Testis (tissue), 2 donors: ENCODE measurements around the gene FAM107B.

Experiments used
- POLR2A ChIP-seq: fragments of 450-650 bp; IDR thresholded peaks from one replicate; pipeline ENCODE4 v1.6.1; 2017; ENCODE audit warnings: antibody characterized with exemption, mild to moderate bottlenecking, moderate library complexity
- TF ChIP-seq, protein P1 (sequence below), 3 experiments: fragments of 450-650 bp in 2 of 3; fragments of 200-600 bp in 1 of 3; sonication (generic) in 1 of 3; IDR thresholded peaks; one replicate each; pipeline ENCODE4 v1.5.1; 2016 to 2019; ENCODE audit warnings: antibody characterized with exemption in 3 of 3, mild to moderate bottlenecking in 2 of 3, moderate library complexity in 1 of 3

DNA sequence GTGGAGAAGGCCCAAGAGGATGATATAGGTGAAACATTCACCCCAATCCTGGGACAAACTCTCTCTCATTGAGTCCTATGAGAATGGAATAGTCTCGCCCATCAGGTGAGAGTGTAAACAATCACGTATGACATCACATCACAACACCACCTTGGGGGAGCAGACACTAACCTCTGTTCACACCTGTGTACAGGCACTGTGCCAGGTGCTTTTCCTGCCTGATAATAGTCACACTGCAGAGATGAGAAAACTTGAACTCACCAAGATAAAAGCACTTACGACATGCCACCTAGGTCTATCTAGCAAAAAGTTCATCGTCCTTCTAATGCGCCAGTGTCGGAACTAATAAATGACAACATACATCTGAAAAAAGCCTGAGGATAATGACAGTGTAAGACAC lies 187.8 kb downstream of the FAM107B start:
- TF ChIP-seq, protein P1, sequence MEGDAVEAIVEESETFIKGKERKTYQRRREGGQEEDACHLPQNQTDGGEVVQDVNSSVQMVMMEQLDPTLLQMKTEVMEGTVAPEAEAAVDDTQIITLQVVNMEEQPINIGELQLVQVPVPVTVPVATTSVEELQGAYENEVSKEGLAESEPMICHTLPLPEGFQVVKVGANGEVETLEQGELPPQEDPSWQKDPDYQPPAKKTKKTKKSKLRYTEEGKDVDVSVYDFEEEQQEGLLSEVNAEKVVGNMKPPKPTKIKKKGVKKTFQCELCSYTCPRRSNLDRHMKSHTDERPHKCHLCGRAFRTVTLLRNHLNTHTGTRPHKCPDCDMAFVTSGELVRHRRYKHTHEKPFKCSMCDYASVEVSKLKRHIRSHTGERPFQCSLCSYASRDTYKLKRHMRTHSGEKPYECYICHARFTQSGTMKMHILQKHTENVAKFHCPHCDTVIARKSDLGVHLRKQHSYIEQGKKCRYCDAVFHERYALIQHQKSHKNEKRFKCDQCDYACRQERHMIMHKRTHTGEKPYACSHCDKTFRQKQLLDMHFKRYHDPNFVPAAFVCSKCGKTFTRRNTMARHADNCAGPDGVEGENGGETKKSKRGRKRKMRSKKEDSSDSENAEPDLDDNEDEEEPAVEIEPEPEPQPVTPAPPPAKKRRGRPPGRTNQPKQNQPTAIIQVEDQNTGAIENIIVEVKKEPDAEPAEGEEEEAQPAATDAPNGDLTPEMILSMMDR (IDR thresholded peaks at IDR 0.05) = no peak
- TF ChIP-seq POLR2A = no peak
